ENCODE measurements around the gene SERPINB5.
"Not testable (repeated sequence)": the region's sequence is repeated elsewhere in the genome, so short reads cannot be mapped to it uniquely, and the experiment has no call there.

The SERPINB5 gene

DNA sequence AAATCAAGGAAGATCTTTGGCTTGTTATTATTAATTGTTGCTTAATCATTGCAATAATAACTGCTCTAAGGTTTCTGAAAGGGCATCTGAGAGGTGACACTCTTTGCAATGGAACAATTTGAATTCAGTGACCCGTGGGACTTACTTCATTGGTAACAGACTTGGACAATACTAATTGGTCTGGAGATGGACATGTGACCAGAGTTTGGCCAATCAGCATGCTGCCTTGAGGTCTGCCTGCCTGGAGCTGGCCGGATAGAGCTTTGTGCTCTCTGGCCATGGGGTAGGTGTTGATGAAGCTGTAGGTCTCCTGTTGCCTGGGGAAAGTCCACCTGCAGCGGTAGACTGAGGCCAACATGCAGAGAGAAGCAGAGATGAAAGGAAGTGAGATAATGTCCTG, 30.5 kb upstream of the SERPINB5 start:
- H3K4me3 ChIP-seq (ENCODE audit: low read length) = no peak overlapping the region
- H3K27me3 ChIP-seq (ENCODE audit: control insufficient read depth, insufficient read depth, low read length) = no peaks in the 10 kb centered on the region
- peaks cover 13% of the 10 kb centered on the region for H3K4me1 ChIP-seq (ENCODE audit: control insufficient read depth, insufficient read depth, low read length)
- no peak overlapping the region for H3K4me2 ChIP-seq (ENCODE audit: low read length)
- H3K36me3 ChIP-seq (ENCODE audit: insufficient read depth, low read length) = no peaks in the 10 kb centered on the region
- no peaks in the 10 kb centered on the region for H3K9me3 ChIP-seq (replicated peaks; ENCODE audit: low read length)
- H3K9ac ChIP-seq (ENCODE audit: low read depth, low read length) = no peak overlapping the region

DNA sequence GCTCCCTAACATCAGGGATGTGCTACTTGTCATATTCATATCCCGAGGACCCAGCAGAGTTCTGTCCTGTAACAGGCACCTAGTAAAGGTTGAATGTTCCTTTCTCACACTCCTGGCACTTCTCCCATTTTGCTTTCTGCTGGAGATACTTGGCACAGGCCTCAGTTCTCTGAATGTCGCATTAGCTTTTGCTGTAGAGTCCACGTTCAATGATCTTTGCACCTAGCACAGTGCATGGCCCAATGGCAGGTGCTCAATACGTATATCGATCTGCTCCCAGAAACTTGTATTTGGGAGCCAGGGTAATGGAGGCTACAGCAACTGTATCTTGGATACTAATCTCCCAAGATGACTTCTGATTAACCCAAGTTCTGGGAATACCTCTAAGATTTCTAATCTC, 29.7 kb upstream of the SERPINB5 start:
- Histone ChIP-seq H3K36me3 (ENCODE audit: insufficient read depth, low read length) (no peaks in the 10 kb centered on the region), H3K4me1 (ENCODE audit: control insufficient read depth, insufficient read depth, low read length) (peaks cover 20% of the 10 kb centered on the region), H3K9ac (ENCODE audit: low read depth, low read length) (no peak overlapping the region), H3K4me3 (ENCODE audit: low read length) (no peak overlapping the region), H3K4me2 (ENCODE audit: low read length) (no peak overlapping the region), H3K27me3 (ENCODE audit: control insufficient read depth, insufficient read depth, low read length) (no peaks in the 10 kb centered on the region), H3K9me3 (replicated peaks; ENCODE audit: low read length) (no peaks in the 10 kb centered on the region)

DNA sequence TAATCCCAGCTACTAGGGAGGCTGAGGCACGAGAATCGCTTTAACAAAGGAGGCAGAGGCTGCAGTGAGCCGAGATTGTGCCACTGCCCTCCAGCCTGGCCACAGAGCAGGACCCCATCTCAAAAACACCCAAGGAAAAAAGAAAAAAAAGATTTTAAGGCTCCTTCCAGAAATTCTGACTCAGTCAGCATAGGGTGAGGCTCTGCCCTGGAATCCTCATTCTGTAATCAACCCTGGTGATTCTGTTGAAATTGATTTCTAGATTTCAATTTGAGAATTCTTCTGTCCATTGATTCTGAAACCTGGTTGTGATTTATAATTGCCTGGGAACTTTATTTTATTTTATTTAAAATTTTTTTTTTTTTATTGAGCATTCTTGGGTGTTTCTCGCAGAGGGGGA, 27.3 kb upstream of the SERPINB5 start:
- Histone ChIP-seq H3K36me3 (ENCODE audit: insufficient read depth, low read length) (no peaks in the 10 kb centered on the region), H3K4me2 (ENCODE audit: low read length) (no peak overlapping the region), H3K4me3 (ENCODE audit: low read length) (no peak overlapping the region), H3K27me3 (ENCODE audit: control insufficient read depth, insufficient read depth, low read length) (no peaks in the 10 kb centered on the region), H3K9me3 (replicated peaks; ENCODE audit: low read length) (no peaks in the 10 kb centered on the region), H3K9ac (ENCODE audit: low read depth, low read length) (no peak overlapping the region), H3K4me1 (ENCODE audit: control insufficient read depth, insufficient read depth, low read length) (peaks cover 25% of the 10 kb centered on the region)

DNA sequence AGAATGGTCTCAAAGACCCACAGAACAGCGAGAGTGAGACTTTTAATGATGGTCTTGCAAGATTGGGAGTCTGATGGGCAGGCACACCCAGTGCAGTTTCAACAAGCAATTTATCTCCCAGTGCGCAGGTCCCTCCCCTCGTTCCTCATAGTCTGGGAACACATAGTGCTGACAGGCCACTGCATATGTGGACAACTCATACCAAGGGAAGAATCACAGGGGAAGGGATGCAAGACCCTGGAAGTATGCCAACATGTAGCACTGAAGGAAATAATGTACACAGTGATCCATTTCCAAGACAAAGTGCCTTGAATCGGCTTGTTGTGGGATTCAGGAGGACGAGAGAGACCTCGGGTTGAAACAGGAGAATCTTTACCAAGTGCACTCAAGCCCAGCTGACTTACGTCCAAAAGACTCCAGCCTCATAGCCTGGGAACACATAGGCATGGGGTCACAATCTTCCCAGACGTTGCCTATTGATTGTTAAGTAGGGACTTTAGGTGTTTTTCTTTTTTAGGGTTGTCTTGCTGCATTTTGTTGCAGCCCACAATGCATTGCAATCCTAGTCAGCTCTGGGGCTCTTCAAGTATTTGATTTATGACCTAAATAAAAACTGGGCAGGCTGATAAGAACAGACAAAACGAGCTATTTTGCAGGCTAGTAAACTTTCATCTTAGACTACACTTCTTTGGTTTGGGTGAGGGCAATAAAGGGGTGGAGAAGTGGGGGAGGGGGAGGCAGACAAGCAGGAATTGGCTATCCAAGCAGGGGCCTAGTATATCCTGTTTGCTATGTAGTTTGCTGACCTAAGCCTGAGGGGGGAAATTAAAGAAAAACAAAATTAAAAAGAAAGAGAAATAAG, 24.7 kb upstream of the SERPINB5 start:
- H3K36me3 ChIP-seq (ENCODE audit: insufficient read depth, low read length) = no peaks in the 10 kb centered on the region
- H3K4me1 ChIP-seq (ENCODE audit: control insufficient read depth, insufficient read depth, low read length) = peaks cover 26% of the 10 kb centered on the region
- no peaks in the 10 kb centered on the region for H3K27me3 ChIP-seq (ENCODE audit: control insufficient read depth, insufficient read depth, low read length)
- H3K9ac ChIP-seq (ENCODE audit: low read depth, low read length) = no peak overlapping the region
- no peak overlapping the region for H3K4me3 ChIP-seq (ENCODE audit: low read length)
- H3K9me3 ChIP-seq (replicated peaks; ENCODE audit: low read length) = no peaks in the 10 kb centered on the region
- H3K4me2 ChIP-seq (ENCODE audit: low read length) = no peak overlapping the region

DNA sequence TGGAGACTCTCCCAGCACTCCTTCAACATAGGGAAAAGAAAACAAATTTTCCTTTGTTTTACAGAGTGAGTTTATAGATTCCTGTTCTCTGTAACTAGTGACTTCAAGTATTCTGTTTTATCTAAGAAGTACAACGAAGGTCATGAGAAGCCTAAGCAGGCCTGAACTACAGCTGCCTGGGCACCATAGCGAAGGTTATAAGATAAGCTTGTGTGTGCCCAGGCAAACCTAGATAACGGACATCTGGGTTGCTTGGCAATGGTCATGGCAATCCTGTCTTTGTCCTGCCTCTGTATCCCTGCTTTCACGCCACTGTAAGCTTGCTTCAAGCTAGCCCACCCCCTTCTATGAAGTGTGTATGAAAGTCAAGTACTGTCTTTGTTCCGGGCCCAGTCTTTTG, 24.0 kb upstream of the SERPINB5 start:
- H3K4me2 ChIP-seq (ENCODE audit: low read length); H3K9me3 ChIP-seq (replicated peaks; ENCODE audit: low read length); H3K36me3 ChIP-seq (ENCODE audit: insufficient read depth, low read length); H3K27me3 ChIP-seq (ENCODE audit: control insufficient read depth, insufficient read depth, low read length); H3K4me3 ChIP-seq (ENCODE audit: low read length); H3K9ac ChIP-seq (ENCODE audit: low read depth, low read length): not testable (repeated sequence)
- H3K4me1 ChIP-seq (ENCODE audit: control insufficient read depth, insufficient read depth, low read length) = peaks cover 26% of the 10 kb centered on the region

DNA sequence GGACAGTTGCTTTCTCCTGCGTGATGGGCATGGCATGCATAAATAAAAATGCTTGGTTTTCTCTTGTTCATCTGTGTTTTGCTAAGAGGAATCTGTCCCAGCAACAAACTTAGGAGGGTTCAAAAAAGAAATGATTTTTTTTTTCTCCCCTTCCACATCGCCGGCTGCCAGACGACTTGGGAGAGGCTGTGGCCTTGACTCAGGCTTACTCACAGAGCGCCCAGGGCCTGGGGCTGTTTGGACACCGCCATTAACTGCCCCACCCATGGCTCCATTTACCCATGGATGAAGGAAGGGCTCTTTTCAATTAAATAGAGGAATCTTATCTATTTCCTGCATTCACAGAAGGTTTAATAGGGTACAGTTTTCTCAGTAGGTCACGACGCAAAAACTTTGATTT, 22.3 kb upstream of the SERPINB5 start:
- no peaks in the 10 kb centered on the region for H3K36me3 ChIP-seq (ENCODE audit: insufficient read depth, low read length)
- no peaks in the 10 kb centered on the region for H3K27me3 ChIP-seq (ENCODE audit: control insufficient read depth, insufficient read depth, low read length)
- H3K9me3 ChIP-seq (replicated peaks; ENCODE audit: low read length) = no peaks in the 10 kb centered on the region
- no peak overlapping the region for H3K4me3 ChIP-seq (ENCODE audit: low read length)
- peaks cover 26% of the 10 kb centered on the region for H3K4me1 ChIP-seq (ENCODE audit: control insufficient read depth, insufficient read depth, low read length)
- no peak overlapping the region for H3K9ac ChIP-seq (ENCODE audit: low read depth, low read length)
- H3K4me2 ChIP-seq (ENCODE audit: low read length) = peak overlapping the region; percentile 15

DNA sequence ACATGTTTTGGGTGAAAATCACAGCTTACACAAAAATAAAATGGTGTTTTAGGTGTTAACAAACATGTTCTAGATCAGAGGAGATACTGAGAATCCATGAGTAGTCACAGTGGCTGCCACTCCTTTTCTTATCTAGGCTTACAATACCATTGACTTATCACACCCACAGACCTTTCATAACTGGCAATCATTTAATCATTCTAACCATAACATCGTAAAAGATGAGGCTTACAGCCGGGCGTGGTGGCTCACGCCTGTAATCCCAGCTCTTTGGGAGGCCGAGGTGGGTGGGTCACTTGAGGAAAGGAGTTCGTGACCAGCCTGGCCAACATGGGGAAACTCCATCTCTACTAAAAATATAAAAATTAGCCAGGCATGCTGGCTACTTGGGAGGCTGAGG, 18.8 kb upstream of the SERPINB5 start:
- peaks cover 15% of the 10 kb centered on the region for H3K4me1 ChIP-seq (ENCODE audit: control insufficient read depth, insufficient read depth, low read length)
- no peak overlapping the region for H3K4me2 ChIP-seq (ENCODE audit: low read length)
- no peaks in the 10 kb centered on the region for H3K27me3 ChIP-seq (ENCODE audit: control insufficient read depth, insufficient read depth, low read length)
- H3K9ac ChIP-seq (ENCODE audit: low read depth, low read length) = no peak overlapping the region
- H3K4me3 ChIP-seq (ENCODE audit: low read length) = no peak overlapping the region
- no peaks in the 10 kb centered on the region for H3K9me3 ChIP-seq (replicated peaks; ENCODE audit: low read length)
- no peaks in the 10 kb centered on the region for H3K36me3 ChIP-seq (ENCODE audit: insufficient read depth, low read length)

DNA sequence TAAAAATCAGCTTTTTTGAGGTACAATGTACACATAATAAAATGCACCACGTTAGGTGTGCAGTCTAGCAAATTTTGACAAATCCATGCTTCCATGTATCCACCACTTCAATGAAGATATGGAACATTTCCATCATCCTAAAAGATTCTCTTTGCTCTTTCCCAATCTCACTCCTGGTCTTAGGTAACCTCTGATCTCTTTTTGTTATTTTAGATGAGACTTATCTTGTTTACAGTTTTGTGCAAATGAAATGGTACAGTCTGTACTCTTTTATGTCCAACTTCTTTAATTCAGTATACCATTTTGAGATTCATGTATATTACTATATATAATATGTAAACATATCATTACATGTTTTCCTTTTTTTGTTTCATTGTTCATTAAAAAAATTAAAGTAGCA, 16.3 kb upstream of the SERPINB5 start:
- H3K36me3 ChIP-seq (ENCODE audit: insufficient read depth, low read length) = no peaks in the 10 kb centered on the region
- peaks cover 3% of the 10 kb centered on the region for H3K27me3 ChIP-seq (ENCODE audit: control insufficient read depth, insufficient read depth, low read length)
- H3K4me3 ChIP-seq (ENCODE audit: low read length) = no peak overlapping the region
- no peak overlapping the region for H3K9ac ChIP-seq (ENCODE audit: low read depth, low read length)
- no peak overlapping the region for H3K4me2 ChIP-seq (ENCODE audit: low read length)
- no peaks in the 10 kb centered on the region for H3K9me3 ChIP-seq (replicated peaks; ENCODE audit: low read length)
- no peaks in the 10 kb centered on the region for H3K4me1 ChIP-seq (ENCODE audit: control insufficient read depth, insufficient read depth, low read length)

DNA sequence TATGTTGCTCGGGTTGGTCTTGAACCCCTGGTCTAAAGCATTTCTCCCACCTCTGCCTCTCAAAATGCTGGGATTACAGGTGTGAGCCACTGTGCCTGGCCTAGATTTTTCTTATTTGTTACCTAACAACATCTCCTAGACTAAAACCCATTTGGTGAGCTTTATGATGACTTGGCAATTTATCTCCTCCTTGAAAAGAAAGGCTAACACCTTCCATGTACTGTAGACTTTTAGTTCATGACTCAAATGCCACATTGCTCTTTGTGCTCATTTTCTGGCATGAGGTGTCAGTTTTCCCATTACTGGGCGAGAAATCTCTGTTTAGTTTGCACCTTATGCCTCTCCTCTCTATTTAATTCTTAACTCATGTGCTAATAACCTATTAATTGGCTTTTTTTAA, 12.3 kb upstream of the SERPINB5 start:
- H3K9ac ChIP-seq (ENCODE audit: low read depth, low read length) = no peak overlapping the region
- no peaks in the 10 kb centered on the region for H3K9me3 ChIP-seq (replicated peaks; ENCODE audit: low read length)
- no peak overlapping the region for H3K4me3 ChIP-seq (ENCODE audit: low read length)
- peaks cover 12% of the 10 kb centered on the region for H3K27me3 ChIP-seq (ENCODE audit: control insufficient read depth, insufficient read depth, low read length)
- no peak overlapping the region for H3K4me2 ChIP-seq (ENCODE audit: low read length)
- no peaks in the 10 kb centered on the region for H3K4me1 ChIP-seq (ENCODE audit: control insufficient read depth, insufficient read depth, low read length)
- no peaks in the 10 kb centered on the region for H3K36me3 ChIP-seq (ENCODE audit: insufficient read depth, low read length)

DNA sequence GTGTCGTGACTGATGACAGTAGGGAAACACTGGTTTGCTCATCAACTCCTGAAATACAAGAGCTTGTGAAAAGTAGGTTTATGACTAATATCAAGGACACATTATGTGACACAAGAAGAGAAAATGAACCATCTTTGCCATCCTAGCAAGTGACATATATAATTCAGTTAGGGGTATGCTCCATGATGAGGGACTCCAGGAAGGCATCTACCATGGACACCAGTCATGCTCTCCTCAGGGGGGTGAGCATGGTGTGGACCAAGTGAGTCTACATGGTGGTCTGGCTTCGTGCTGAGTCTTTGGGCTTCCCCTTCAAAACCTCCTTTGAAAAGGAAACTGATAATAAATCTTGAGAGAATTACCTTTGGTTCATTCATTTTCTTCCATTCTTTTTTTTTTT, 11.7 kb upstream of the SERPINB5 start:
- Histone ChIP-seq H3K4me1 (ENCODE audit: control insufficient read depth, insufficient read depth, low read length) (no peaks in the 10 kb centered on the region), H3K4me2 (ENCODE audit: low read length) (no peak overlapping the region), H3K36me3 (ENCODE audit: insufficient read depth, low read length) (no peaks in the 10 kb centered on the region), H3K9me3 (replicated peaks; ENCODE audit: low read length) (no peaks in the 10 kb centered on the region), H3K9ac (ENCODE audit: low read depth, low read length) (no peak overlapping the region), H3K4me3 (ENCODE audit: low read length) (no peak overlapping the region), H3K27me3 (ENCODE audit: control insufficient read depth, insufficient read depth, low read length) (peaks cover 12% of the 10 kb centered on the region)

DNA sequence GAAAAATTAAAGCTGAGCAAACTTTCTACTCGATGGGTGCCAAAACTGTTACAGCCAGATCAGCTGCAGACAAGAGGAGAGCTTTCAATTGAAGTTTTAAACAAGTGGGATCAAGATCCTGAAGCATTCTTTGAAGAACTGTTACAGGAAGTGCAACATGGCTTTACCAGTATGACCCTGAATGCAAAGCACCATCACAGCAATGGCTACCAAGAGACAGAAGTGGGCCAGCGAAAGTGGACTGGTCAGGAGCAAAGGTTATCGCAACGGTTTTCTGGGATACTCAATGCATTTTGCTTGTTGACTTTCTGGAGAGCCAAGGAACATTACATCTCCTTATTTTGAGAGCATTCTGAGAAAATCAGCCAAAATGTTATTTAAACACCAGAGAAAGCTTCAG, 9.1 kb upstream of the SERPINB5 start:
- H3K9ac ChIP-seq (ENCODE audit: low read depth, low read length) = no peak overlapping the region
- H3K9me3 ChIP-seq (replicated peaks; ENCODE audit: low read length) = no peaks in the 10 kb centered on the region
- H3K36me3 ChIP-seq (ENCODE audit: insufficient read depth, low read length) = no peaks in the 10 kb centered on the region
- H3K4me1 ChIP-seq (ENCODE audit: control insufficient read depth, insufficient read depth, low read length) = no peaks in the 10 kb centered on the region
- H3K4me3 ChIP-seq (ENCODE audit: low read length) = no peak overlapping the region
- H3K27me3 ChIP-seq (ENCODE audit: control insufficient read depth, insufficient read depth, low read length) = peaks cover 12% of the 10 kb centered on the region
- no peak overlapping the region for H3K4me2 ChIP-seq (ENCODE audit: low read length)

DNA sequence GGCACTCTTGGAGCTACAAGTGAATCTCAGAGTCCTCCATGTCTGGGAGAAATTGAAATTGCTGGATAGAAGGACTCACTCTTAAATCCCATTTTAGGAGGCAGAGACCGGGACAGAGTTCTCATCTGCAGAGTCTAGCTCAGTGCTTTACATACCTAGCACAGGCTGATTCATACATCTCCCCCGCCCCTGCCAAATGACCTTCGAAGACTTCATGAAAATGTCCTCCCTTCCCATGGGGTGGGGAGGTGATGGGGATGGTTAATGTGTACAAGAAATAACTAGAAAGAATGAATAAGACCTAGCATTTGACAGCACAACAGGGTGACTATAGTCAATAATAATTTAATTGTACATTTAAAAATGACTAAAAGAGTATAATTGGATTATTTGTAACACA, 8.2 kb upstream of the SERPINB5 start:
- Histone ChIP-seq H3K4me2 (ENCODE audit: low read length) (no peak overlapping the region), H3K4me1 (ENCODE audit: control insufficient read depth, insufficient read depth, low read length) (no peaks in the 10 kb centered on the region), H3K4me3 (ENCODE audit: low read length) (no peak overlapping the region), H3K9me3 (replicated peaks; ENCODE audit: low read length) (no peaks in the 10 kb centered on the region), H3K36me3 (ENCODE audit: insufficient read depth, low read length) (no peaks in the 10 kb centered on the region), H3K27me3 (ENCODE audit: control insufficient read depth, insufficient read depth, low read length) (peaks cover 12% of the 10 kb centered on the region), H3K9ac (ENCODE audit: low read depth, low read length) (no peak overlapping the region)
